NCI-H82 treated with DMSO at 0.1 percent for 48 hours (cell line): Measurements from ENCODE around the gene NGFR.

Source experiments
- DNase-seq: peaks from one replicate; lab custom pipeline; 2025; ENCODE audit not compliant: unreplicated experiment; lab: John Stamatoyannopoulos, UW

The NGFR gene

GRCh38 chr17:49469831-49470810, 25.0 kb upstream of the NGFR start:
- DNase-seq, result no peak

- DNase-seq, result no peak
These were observed 23.9 kb upstream of the NGFR start for GRCh38 chr17:49471089-49471683.

GRCh38 chr17:49471769-49472168, 23.3 kb upstream of the NGFR start:
- peak; percentile 48 for DNase-seq

- no peak for DNase-seq
These were observed 22.6 kb upstream of the NGFR start for GRCh38 chr17:49472527-49472926.

- DNase-seq, result no peak
These were observed 21.0 kb upstream of the NGFR start for GRCh38 chr17:49473900-49474751.

- DNase-seq, result no peak
These were observed 17.4 kb upstream of the NGFR start for GRCh38 chr17:49477709-49478108.

GRCh38 chr17:49480836-49481615, 14.1 kb upstream of the NGFR start:
- no peak for DNase-seq

- DNase-seq, result no peak
These were observed 12.8 kb upstream of the NGFR start for GRCh38 chr17:49482144-49482817.

GRCh38 chr17:49483599-49484509, 11.2 kb upstream of the NGFR start:
- no peak for DNase-seq

GRCh38 chr17:49484588-49484987, 10.5 kb upstream of the NGFR start:
- DNase-seq, result peak; percentile 15

- peak; percentile 65 for DNase-seq
These were observed 9.0 kb upstream of the NGFR start for GRCh38 chr17:49486012-49486641.

GRCh38 chr17:49487183-49487582, 7.9 kb upstream of the NGFR start:
- no peak for DNase-seq

- DNase-seq, result no peak
These were observed 6.5 kb upstream of the NGFR start for GRCh38 chr17:49488612-49489011.

- no peak for DNase-seq
These were observed 5.7 kb upstream of the NGFR start for GRCh38 chr17:49489348-49489747.

- DNase-seq, result peak; percentile 34
These were observed 4.8 kb upstream of the NGFR start for GRCh38 chr17:49490276-49490675.

- DNase-seq, result no peak
These were observed 3.8 kb upstream of the NGFR start for GRCh38 chr17:49491192-49491769.

- DNase-seq, result no peak
These were observed 601 bp upstream of the NGFR start for GRCh38 chr17:49494399-49494985.

GRCh38 chr17:49495842-49496182, 719 bp downstream of the NGFR start:
- no peak for DNase-seq
